EH (cell line): ENCODE results near the gene DIO3.
"Not testable (repeated sequence)": the region's sequence is repeated elsewhere in the genome, so short reads cannot be mapped to it uniquely, and the experiment has no call there.

Source experiments
- DNase-seq: peaks from one replicate; pipeline ENCODE4 v3.0.0-alpha.2; 2015; ENCODE audit warnings: low read depth

DIO3 gene

DNA sequence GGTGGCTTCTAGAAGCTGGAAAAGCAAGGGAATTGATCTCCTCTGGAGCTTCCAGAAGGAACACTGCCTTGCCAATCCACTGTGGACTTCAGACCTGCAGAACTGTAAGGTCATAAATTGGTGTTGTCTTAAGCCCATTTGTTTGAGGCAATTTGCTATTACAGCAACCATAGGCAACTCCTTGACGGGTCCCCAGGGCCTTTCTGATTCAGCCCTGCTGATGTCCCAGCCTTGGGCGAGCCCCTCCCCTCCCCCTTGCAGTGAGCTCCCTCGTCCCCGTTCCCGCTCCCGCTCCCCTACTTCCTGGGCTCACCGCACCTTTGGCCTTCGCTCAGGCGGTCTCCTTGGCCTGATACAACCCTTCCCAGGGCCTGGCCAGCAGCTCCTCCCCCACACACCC, 18.9 kb upstream of the DIO3 start:
- no peak for DNase-seq

DNA sequence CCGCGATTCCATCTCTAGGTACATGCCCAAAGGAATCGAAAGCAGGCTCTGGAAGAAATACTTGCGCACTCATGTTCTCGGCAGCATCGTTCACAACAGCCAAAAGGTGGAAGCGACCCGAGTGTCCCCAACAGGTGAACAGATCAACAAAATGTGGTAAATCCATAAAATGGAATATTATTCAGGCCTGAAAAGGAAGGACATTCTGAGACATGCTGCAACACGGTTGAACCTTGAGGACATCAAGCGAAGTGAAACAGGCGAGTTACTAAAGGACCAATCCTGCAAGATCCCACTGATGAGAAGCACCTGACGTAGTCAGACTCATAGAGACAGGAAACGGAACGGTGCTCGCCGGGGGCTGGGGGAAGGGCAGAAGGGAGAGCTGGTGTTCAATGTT, 17.5 kb upstream of the DIO3 start:
- DNase-seq = no peak

DNA sequence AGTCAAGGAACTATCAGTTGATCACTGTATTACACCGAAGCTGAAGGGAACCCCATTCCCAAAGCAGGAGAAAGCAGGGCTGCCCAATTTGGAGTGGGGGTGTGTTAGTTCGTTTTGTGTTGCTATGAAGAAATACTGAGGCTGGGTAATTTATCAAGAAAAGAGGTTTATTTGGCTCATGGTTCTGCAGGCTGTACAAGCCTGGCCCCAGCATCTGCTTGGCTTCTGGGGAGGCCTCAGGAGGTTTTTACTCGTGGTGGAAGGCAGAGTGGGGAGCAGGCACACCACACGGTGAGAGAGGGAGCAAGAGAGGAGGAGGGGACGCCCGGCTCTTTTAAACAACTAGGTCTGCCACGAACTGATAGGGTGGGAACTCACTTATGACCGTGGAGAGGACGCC, 16.7 kb upstream of the DIO3 start:
- no peak for DNase-seq

DNA sequence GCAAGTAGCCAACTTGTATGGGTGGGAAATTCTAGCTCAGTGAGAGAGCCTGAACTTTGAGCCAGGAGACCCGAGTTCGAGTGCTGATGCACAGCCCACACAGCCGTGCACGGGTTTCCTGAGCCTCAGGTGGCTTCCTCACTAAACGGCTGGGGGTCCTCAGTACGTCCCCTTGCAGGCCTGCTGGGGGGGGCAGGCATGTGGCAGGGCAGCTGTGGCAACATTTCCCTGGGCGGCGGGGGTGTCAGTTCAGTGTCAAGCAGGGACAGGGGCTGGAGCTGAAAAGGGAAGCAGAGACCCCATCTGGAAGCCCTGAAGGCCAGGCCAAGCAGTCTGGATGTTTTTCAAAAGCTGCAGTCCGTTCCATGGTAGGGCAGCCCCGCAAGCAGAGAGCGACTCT, 14.6 kb upstream of the DIO3 start:
- DNase-seq = no peak

DNA sequence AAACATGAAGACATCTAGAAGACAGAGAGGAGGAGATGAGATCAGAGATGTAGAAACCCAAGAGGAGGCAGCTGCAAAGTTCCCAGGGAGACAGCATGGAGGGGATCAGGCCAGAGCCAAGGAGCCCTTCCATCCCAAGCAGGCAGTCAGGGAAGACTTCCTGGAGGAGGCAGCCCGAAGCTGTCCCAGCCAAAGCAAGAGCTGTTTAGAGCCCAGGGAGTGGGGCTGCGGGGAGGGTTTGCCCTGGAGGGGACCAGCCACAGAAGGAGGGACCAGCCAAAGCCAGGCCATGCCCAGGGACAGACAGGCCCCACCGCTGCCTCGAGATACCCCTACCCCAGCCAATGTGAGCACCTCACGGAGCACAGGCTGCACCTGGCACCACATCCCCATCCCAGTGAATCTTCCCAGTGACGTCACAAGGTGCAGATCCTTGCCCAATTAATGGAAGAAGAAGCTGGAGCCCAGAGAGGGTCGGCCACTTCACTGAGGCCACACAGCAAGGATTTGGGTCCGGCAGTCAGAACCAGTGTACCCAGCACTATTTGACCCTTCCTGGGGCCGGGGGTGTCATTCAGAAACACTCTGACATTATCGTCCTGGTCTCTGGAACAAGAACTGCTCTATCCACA, 14.1 kb upstream of the DIO3 start:
- no peak for DNase-seq

DNA sequence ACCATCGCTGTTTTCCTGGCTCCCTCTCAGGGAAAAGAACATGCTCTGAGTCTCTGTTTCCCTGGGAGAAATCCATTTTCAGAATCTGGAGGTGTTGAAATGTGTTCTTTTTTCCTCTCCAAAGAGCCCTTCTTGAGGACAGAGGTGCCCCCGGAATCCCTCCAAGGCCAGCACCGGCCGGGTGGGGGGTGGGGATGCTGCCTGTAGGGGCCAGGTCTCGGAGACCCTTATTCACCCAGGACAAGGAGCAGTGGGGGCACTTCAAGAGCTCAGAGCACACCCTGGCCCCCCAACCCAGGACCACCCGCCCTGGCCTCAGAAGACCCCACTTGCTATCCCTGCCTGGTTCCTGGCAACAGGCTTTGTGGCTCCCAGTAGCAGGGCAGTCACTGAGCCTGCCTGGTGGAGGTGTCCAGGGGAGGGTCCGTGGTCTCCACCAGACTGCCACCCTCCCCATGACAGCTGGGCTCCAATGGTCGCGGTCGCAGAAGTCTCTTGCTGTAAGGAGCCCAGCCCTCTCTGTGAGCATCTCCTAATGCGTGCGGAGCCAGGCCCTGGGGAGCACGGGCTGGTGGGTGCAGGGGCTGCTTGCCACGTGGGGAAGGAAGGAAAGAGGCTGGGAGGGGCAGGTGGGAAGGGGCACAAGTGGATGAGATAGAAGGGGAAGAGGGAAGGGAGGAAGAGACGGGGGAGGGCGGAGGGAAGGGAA, 13.2 kb upstream of the DIO3 start:
- no peak for DNase-seq

DNA sequence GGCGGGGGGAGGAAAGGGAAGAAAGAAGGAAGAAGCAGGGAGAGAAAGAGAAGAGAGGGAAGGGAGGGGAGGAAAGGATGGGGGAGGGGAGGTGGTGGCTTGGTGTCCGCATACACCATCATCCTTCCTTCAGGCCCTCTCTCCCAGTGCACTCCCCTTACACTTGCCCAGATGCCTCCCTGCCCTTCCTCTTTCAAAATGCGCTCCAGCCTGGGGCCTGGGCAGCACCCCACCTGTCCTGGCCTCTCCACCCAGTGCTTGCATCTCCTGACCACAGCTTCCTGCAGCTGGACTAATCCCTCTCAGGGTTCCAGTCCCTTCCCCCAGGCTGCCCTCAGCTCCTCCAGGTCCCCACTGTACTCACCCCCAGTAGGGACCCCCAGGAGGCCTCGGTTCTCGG, 12.6 kb upstream of the DIO3 start:
- no peak for DNase-seq

DNA sequence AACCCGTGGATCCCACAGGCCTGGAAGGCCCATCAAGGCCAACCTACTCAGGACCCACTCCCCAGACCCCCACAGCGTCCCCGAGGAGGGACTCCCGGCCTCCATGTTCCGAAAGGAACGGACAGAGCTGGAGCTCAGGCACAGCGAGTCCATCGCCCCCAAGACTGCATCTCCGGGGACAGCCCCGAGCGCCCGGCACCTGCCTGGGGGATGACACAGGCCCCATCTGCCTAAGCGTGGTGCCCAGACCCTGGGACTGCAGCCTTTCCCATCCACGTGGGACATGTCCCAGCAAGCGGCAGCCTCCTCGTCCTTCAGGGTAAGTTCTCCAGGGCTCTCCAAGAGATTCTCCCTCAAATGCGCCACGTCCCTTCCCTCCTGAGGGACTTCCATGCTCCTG, 12.1 kb upstream of the DIO3 start:
- no peak for DNase-seq

DNA sequence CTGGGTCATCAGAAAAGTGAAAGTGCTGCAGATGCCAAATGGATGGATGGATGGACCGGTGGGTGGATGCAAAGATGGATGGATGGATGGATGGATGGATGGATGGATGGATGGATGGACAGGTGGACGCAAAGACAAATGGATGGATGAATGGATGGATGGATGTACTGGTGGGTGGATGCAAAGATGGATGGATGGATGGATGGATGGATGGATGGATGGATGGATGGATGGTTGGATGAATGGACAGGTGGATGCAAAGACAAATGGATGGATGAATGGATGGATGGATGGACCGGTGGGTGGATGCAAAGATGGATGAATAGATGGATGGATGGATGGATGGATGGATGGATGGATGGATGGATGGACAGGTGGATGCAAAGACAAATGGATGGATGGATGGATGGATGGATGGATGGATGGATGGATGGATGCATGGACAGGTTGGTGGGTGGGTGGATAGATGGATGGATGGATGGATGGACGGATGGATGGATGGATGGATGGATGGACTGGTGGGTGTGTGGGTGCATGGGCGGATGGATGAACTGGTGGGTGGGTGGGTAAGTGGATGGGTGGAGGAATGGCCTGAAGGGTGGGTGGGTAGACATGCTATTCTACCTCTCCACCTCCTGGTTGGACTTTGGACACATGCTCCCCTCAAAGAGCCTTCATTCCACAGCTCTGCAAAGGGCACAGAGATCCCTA, 10.9 kb upstream of the DIO3 start:
- DNase-seq = not testable (repeated sequence)

DNA sequence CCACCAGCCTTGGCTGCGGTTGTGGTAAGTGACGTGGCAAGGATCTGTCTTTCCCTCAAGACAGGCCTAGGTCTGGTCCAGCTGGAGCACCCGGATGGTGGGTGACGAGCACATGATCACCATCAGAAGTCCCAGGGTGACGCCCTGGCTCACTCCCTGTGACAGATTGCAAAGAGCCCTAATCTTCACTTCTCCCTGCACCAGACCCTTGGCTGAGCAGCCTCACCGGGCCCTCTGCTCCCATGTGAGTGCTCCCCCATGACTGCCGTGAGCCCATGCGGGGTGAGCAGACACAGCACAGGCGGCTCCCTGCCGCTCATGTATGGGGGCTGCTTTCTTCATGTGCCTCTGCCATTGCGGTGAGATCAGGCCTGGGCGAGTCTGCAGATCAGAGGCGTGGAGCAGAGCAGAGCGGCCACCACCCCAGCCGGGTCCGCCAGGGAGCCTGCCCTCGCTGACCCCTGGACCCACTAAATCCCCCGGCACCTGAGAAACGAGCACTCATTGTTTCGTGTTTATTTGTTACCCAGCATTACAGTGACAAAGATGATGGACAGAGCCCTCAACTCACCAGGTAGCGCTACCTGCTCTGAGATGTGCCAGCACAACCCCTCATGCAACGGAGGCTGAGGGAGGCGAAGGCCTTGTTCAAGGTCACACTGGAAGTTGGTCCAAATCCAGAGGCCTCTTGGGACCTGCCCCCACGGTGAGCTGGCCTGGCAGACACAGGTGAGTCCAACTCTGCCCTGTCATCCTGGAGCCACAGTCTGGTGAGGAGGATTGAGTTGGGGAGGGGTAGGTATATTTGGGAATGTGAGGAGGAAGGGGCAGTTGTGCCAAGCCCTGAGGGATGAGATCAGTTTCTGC, 9.3 kb upstream of the DIO3 start:
- no peak for DNase-seq

DNA sequence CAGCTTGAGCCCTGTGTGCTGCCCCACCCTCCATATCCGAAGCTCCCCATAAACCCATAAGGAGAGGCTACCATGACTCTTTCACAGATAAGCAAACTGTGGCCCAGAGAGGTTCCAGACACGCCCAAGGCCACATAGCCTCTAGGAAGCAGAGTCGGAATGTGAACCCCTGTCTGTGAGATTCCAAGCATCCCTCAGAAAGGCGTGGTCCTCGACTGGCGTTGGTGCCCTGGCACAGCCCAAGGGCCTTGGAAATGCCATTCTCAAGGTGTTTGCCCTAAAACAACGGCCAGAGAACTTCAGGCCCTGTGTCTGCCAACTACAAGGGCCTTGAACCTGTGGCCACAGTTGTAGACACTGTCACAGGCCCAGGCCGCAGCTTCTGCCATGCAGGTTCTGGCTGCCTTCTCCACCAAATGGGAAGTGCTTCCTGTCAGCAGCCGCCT, 8.5 kb upstream of the DIO3 start:
- DNase-seq = no peak

DNA sequence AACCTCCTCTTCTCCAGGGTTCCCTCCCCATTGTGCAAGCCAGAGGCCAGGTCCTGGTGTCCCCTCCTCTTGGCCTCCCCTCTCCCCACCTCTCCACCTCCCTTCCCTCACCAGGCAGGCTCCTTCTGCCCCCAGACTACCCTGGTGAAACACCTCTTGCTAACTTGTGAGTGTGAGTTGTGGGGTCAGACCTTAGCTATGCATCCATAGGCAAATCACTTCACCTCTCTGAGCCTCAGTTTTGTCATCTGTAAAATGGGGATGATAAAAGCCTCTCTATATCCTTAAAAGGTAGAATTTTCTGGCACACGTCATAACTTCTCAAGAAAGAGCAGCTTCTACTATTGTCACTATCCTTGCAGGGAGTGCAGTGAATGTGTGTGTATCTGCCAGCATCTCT, 7.9 kb upstream of the DIO3 start:
- DNase-seq = no peak

DNA sequence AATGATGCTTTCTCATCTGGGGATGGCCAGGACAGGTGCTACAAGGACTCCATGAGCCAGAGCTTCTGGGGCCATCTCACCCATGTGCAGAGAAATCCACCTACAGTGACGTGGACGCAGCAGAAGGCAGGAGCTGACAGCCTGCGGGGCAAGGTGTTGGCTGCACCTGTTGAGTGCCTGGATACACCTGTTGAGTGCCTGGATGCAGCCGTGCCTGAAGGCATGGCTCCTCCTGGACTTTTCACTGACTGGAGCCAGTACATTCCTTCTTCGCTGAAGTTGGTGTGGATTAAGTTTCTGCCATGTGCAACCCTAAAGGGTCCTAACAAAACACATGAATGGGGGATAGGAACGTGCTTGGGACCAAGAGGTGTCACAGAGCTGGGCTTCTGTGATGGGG, 7.4 kb upstream of the DIO3 start:
- no peak for DNase-seq

DNA sequence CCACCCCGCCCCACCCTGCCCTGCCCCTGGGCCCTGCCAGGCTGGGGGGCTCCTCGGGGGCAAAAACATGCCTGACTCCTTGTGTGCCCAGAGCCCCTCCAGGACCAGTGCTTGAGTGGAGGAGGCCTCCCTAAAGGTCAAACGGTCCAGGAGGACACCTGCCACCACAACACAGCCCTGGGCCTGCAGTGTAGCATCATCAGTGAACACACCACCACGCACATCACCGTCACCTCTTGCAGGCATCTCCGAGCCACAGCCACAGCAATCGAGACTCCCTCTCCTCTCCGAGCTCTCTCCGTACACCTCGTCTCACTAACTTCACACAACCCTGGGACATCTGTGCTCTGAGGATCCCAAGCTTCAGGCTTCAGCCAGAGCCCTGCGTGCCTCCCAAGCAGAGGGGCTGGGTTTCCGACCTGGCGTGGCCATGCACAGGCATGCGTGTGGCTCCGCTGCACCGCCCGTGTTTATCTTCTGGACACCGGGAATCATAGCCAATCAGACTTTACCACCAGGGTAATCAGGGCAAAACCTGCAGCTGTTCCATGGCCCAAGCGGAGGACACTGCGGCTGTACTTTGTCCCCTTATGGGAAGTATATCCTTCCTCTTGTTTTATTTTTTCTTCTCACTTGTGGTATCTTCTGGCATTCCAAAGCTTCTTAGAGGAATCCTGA, 6.2 kb upstream of the DIO3 start:
- no peak for DNase-seq

DNA sequence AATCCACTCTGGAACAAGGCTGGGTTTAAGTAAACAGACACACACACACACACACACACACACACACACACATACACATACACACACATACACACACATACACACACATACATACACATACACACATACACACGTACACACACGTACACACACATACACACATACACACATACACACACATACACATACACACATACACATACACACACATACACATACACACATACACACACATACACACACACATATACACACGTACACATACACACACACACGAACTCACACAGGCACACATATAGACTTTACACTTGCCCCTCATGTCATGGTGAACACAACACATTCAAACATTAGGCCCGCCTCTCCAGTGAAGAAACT, 5.6 kb upstream of the DIO3 start:
- DNase-seq = not testable (repeated sequence)

DNA sequence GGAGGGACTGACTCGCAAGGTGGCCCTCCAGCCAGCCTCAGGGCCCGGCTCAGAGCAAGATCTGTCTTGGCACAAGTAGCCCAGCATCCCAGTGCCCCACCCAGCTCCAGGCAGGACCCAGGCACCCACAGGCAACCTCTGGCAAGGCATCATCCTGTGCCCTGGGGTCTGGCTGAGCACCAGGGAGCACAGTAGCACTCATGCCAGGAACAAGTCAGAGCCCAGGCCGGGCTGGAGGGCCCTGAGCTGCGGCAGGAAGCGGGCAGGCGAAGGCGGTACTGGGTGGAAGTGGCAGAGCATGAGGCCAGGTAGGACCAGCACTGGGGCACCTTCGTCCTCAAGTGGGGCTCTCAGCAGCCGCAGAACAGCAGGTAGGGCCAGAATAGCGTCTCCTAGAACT, 5.2 kb upstream of the DIO3 start:
- DNase-seq = no peak

DNA sequence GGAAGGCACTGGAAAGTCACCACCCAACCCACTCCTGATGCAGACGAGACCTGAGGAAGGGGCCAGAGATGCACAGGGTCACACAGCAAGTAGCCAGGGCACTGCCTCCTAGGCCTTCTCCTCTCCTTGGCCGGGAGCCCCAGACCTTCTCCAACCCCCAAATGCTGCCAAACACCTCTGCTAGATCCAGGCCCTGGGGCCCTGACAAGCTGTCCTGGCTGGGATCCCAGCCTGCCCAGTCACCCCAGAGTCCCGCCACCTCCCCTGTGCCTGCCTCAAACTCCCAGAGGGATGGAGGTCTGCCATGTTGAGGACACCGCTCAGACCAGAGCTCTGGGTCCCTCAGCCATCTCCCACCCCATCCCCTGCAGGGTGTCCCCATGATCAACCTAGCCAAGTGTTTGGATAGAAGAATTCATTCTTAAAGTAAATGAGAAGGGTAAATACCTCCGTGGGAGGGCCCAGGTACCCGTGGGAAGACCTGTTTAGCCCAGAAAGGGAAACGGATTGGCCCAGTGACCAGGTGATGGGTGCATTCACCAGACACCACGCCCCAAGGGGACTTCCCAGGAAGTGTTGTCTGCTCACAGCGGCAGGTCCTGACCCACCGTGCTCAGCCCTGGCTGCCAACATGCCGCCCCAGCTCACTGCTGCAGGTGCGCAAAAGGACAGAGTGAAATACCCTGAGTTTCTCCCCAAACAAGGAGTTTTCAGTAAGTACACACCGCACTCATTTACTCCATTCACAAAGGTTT, 4.6 kb upstream of the DIO3 start:
- no peak for DNase-seq

DNA sequence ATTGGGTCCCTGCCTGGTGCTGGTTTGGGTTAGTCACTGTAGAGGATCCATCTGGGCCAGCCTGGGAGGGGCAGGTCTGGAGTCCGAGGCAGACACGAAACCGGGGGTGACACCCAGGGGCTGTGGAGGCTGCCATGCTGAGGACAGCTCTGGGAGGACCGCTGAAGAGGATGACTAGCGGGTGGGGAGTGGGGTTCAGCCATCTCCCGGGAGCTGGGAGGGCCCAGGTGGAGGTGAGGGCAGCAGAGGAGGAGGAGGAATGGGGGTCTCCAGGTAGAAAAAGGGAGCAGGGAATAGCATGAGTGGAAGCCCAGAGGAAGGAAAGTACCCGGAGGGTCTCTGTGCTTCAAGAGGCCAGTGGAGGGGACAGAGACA, 4.0 kb upstream of the DIO3 start:
- no peak for DNase-seq

DNA sequence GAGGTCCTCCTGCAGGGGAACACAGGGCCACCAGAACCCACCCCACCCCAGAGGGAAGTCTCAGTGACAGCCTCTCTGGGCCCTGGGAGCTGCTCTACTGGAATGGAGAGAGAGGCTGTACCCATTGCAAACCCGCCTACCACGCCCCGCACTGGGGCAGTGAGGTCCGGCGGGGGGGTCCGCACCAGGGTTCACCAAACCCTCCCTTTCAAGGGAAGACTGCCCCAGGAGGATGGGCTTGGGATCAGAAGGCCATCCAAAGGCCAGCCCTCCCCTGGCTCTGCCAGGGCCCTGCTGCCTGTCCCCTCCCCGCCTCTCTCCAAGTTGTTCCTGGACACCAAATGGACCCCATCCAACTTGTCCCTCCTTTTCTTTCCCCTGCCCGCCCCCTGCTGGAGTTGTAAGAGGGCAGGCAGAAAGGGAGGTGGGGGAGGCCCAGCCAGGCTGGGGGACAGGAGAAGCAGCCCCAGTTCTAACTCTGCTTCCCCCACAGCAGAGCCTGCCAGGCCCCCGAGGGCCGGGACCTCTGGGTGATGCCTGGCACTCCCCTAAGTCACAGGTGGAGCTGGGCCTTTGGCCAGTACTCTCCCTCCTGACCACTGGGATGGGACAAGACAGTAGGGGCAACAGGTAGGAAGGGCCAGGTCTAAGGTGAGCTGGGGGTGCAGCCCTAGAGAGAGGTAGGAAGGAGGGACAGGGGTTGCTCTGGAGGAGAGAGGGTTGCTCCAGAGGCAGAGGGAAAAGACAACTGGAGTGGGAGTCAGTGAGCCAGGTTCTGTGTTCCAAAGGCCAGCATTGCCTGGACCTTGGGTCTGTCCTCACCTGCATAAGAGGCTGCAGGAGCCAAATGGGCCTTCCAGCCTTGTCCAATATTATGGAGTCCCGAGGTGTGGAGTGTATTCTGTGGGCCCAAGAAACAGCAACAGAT, 3.2 kb upstream of the DIO3 start:
- DNase-seq = no peak

DNA sequence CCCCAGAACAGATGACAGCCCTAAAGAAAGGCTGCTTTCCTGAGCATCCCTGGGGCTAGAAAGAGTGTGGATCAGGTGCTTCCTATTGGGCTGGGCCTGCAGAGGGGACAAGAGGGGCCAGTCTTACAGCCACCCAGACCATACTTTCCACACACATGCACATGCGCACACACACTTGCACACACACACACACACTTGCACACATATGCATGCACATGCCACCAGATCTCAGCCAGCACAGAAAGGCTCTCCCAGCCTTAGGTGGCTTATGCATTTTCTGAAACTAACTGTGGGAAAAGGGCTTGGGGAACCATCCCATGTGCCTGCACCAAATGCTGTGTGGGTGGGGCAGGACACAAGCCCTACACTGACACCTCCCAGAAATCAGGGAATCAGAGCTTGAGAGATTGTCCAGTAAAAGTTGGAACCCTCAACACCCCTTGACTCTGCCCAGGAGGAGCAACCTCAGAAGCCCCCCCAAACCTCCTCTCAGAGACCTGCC, 2.5 kb upstream of the DIO3 start:
- DNase-seq = no peak
